Loucy (cell line): ENCODE measurements around the gene GNAQ.

ENCODE experiments used
- EZH2phosphoT487 ChIP-seq: fragments of 200-600 bp; IDR thresholded peaks from 2 replicates; pipeline ENCODE4 v1.6.1; 2018; ENCODE audit warnings: antibody characterized with exemption, mild to moderate bottlenecking, moderate library complexity, borderline replicate concordance
- TF ChIP-seq, protein P1 (sequence below): fragments of 200-600 bp; sonication (generic); conservative IDR thresholded peaks from 2 replicates; pipeline ENCODE4 v1.5.1; 2014; ENCODE audit warnings: mild to moderate bottlenecking, antibody characterized with exemption, low read length

DNA sequence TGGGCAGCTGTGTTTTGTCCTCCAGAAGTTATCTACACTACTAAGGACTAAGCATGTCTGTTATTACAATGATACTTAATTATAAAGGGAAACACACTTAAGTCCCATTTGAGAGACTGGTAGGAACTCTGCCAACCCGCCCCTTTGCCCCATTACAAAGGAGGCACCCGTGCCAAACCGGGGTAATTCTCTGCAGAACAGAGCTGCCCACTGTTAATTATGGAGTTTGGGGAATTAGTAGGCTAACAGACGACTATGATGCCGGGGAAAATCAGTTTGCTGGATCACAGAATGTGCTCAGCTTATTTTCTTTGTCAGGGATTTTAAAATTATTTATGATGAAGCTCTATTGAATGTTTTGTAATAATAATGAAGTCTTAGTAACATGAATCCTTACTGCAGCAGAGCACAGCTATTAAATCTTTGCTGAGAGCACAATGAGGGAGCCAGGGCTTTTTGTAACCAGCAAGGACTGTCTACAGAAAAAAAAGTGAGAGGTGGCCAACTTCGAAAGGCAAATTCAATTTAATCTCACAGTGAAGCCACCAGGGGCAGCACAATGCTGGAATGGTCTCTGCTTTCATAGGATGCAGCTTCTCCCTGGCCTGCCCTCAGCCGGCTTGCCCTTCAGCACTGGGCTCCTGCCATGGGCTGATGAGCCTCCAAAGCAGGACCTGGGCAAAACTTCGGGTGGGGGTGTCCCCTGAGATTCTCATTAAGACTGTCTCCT is 134.5 kb downstream of the GNAQ start:
- TF ChIP-seq, protein P1, sequence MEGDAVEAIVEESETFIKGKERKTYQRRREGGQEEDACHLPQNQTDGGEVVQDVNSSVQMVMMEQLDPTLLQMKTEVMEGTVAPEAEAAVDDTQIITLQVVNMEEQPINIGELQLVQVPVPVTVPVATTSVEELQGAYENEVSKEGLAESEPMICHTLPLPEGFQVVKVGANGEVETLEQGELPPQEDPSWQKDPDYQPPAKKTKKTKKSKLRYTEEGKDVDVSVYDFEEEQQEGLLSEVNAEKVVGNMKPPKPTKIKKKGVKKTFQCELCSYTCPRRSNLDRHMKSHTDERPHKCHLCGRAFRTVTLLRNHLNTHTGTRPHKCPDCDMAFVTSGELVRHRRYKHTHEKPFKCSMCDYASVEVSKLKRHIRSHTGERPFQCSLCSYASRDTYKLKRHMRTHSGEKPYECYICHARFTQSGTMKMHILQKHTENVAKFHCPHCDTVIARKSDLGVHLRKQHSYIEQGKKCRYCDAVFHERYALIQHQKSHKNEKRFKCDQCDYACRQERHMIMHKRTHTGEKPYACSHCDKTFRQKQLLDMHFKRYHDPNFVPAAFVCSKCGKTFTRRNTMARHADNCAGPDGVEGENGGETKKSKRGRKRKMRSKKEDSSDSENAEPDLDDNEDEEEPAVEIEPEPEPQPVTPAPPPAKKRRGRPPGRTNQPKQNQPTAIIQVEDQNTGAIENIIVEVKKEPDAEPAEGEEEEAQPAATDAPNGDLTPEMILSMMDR = peak; percentile 68
- TF ChIP-seq EZH2phosphoT487 = no peak
